Vein endothelial cell (primary cell): ENCODE data around the gene GZMA. TPM values are rescaled to one million over a fixed set of nuclear protein-coding genes. Genes with fewer than 3 reads are reported as not detected.

Source experiments
- total RNA-seq: library from RNA; depleted of rRNA; stranded (reverse); fragments of >200 nt; gene quantifications from 2 replicates; pipeline ENCODE4 v1.2.3, GENCODE V29; 2012

Gene GZMA
- 0.33 TPM in 1 of 2 replicates, not detected in the other for total RNA-seq

GRCh38 chr5:55102348-55102747, at the start of gene GZMA:
TSS of gene GZMA (plus strand) at chr5:55102646. CDS start at chr5:55102683, 37 bp downstream.

Other genes starting within 250 kb of the GZMA start
- 181 and 274 TPM in 2 replicates for gene ESM1, start 117.1 kb upstream of the GZMA start, total RNA-seq
- not detected in 2 replicates for gene GZMK, start 78.4 kb upstream of the GZMA start, total RNA-seq
- 80.4 and 84.5 TPM in 2 replicates for gene GPX8, start 57.5 kb downstream of the GZMA start, total RNA-seq
- gene CDC20B, start 70.5 kb downstream of the GZMA start, total RNA-seq, result under 0.01 and 0.19 TPM in 2 replicates
- not detected in 2 replicates for gene MCIDAS, start 124.7 kb downstream of the GZMA start, total RNA-seq
- gene CCNO, start 131.0 kb downstream of the GZMA start, total RNA-seq, result 0.33 and 0.48 TPM in 2 replicates
- 26.8 and 39.6 TPM in 2 replicates for gene DHX29, start 205.0 kb downstream of the GZMA start, total RNA-seq
- 88.4 and 95.0 TPM in 2 replicates for gene MTREX, start 205.3 kb downstream of the GZMA start, total RNA-seq